ENCODE results near the gene ATXN7L3. TPM values are rescaled to one million over a fixed set of nuclear protein-coding genes. Genes with fewer than 3 reads are reported as not detected.

ATXN7L3 gene
- polyA plus RNA-seq, 3 donors = 8.5 to 60.9 (median 9.9) TPM

DNA sequence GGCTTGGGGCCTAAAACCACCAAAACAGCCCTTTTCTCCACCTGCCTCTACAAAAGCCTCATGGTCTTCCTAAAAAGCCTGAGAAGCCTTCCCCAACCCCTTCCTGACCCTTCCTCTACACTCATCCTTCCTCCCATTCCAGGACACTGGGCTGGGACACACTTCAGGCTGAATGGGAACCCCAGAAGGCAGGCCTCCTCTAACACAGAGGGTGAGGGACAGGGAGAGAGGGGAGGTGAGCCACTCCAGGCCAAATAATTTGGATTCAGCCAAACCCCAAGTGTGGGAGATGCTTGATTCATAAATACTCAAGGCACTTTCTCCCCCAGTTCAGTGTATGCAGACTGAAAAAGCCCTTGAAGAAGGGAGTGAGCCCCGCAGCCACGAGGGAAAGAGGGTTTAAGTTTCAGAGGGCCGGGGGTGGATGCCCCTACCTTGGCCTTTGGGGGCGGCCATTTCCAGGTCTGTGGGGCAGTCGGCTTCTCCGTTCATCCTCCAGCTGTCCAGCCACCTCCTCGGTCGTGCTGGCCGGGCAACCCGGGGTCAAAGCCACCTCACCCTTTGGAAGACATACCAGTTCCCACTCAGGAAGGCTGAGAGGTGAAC is 18.2 kb upstream of the ATXN7L3 start:
- Histone ChIP-seq H3K4me2 (replicated peaks; ENCODE audit: extremely low read depth, low read length, poor library complexity, severe bottlenecking) (peak overlapping the region; percentile 100), H3K4me3 (replicated peaks in 1 of 3; ENCODE audit: low read depth in 2 of 3, low read length in 3 of 3) (peak overlapping the region; percentile 22 to 90 (median 34)), H3K9me3 (replicated peaks in 1 of 2; ENCODE audit: control insufficient read depth in 1 of 2, insufficient read depth in 1 of 2, low read length in 2 of 2) (no peaks in the 10 kb centered on the region), H3K4me1 (ENCODE audit: control insufficient read depth in 1 of 2, insufficient read depth in 2 of 2, low read length in 2 of 2) (peaks cover 36 to 49% of the 10 kb centered on the region in 2 donors), H3K27me3 (ENCODE audit: control insufficient read depth in 2 of 2, insufficient read depth in 2 of 2, low read length in 2 of 2) (no peaks in the 10 kb centered on the region), H2AFZ (ENCODE audit: insufficient read depth, low read depth, low read length, poor library complexity, severe bottlenecking) (peak overlapping the region; percentile 46), H3K9ac (ENCODE audit: insufficient read depth, low read length, poor library complexity, severe bottlenecking) (peak overlapping the region; percentile 40), H4K20me1 (ENCODE audit: insufficient read depth, low read length) (peaks cover 51% of the 10 kb centered on the region), H3K79me2 (ENCODE audit: insufficient read depth, low read length) (peaks cover 55% of the 10 kb centered on the region), H3K36me3 (replicated peaks in 1 of 2; ENCODE audit: control insufficient read depth in 1 of 2, insufficient read depth in 2 of 2, low read length in 2 of 2) (peaks cover 29 to 39% of the 10 kb centered on the region in 2 donors), H3K27ac (ENCODE audit: low read depth in 1 of 2, low read length in 2 of 2) (peak overlapping the region; percentile 4 to 68)
- Mint-ChIP-seq H3K36me3 (peaks cover 43 to 44% of the 10 kb centered on the region in 2 donors), H3K27ac (peak overlapping the region in 6 of 7 donors; percentile 32 to 82 (median 70)), H3K9me3 (peaks cover 0 to 2% (median 0%) of the 10 kb centered on the region in 7 donors), H3K27me3 (ENCODE audit: low read depth in 3 of 3) (peaks cover 0 to 4% (median 2%) of the 10 kb centered on the region in 3 donors), H3K4me3 (peak overlapping the region; percentile 63 to 68), H3K4me1 (peaks cover 53% of the 10 kb centered on the region)
- WGBS (ENCODE audit: insufficient coverage) = 0% methylated on average over 4 of the region's 10 CpGs
- intact Hi-C loops (cut with micrococcal nuclease) = loop anchor here (2.0 to 5.0 kb wide), 3 partner anchors 59 to 127 kb away; partner anchors contain the start of genes SLC25A39 (in 2 of the 2) and GRN (in 1 of the 2)
- TF ChIP-seq, protein P1, sequence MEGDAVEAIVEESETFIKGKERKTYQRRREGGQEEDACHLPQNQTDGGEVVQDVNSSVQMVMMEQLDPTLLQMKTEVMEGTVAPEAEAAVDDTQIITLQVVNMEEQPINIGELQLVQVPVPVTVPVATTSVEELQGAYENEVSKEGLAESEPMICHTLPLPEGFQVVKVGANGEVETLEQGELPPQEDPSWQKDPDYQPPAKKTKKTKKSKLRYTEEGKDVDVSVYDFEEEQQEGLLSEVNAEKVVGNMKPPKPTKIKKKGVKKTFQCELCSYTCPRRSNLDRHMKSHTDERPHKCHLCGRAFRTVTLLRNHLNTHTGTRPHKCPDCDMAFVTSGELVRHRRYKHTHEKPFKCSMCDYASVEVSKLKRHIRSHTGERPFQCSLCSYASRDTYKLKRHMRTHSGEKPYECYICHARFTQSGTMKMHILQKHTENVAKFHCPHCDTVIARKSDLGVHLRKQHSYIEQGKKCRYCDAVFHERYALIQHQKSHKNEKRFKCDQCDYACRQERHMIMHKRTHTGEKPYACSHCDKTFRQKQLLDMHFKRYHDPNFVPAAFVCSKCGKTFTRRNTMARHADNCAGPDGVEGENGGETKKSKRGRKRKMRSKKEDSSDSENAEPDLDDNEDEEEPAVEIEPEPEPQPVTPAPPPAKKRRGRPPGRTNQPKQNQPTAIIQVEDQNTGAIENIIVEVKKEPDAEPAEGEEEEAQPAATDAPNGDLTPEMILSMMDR (IDR thresholded peaks at IDR 0.05) = no peak
- no peak for DNase-seq

DNA sequence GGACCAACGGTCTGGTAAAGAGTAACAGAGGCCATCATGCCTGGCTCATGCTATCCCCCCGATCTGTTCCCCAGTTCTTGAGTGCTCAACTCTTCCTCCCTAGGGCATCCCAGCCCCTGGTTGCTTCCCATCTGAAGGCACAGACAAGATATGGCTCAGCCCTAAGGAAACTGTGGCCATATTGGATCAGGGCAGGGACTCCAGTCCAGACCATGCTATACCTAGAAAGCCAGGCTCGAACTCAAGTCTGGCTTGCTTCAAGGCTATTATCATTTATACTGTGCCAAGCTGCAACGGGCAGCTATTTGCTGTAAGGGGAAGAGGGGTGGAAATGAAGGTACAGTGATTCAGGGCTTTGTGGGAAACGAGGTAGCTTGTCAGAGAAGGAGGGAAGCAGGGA is 17.0 kb upstream of the ATXN7L3 start:
- peak in 1 of 3 donors; percentile 26 for DNase-seq
- H4K20me1 ChIP-seq (ENCODE audit: insufficient read depth, low read length) = peaks cover 53% of the 10 kb centered on the region
- peaks cover 26 to 39% of the 10 kb centered on the region in 2 donors for H3K4me1 ChIP-seq (ENCODE audit: control insufficient read depth in 1 of 2, insufficient read depth in 2 of 2, low read length in 2 of 2)
- H3K4me3 Mint-ChIP-seq = no peak overlapping the region
- no peak overlapping the region for H3K27ac ChIP-seq (ENCODE audit: low read depth in 1 of 2, low read length in 2 of 2)
- intact Hi-C loops (cut with micrococcal nuclease) = loop anchor here in 1 of 2 donors (5.0 kb wide), 1 partner anchor 61 kb away; no protein-coding TSS in a partner anchor
- H3K27me3 ChIP-seq (ENCODE audit: control insufficient read depth in 2 of 2, insufficient read depth in 2 of 2, low read length in 2 of 2) = no peaks in the 10 kb centered on the region
- no peak overlapping the region for H3K9ac ChIP-seq (ENCODE audit: insufficient read depth, low read length, poor library complexity, severe bottlenecking)
- peak overlapping the region; percentile 22 for H3K4me2 ChIP-seq (replicated peaks; ENCODE audit: extremely low read depth, low read length, poor library complexity, severe bottlenecking)
- peaks cover 44 to 52% of the 10 kb centered on the region in 2 donors for H3K36me3 Mint-ChIP-seq
- peak overlapping the region in 5 of 7 donors; percentile 9 to 82 (median 17) for H3K27ac Mint-ChIP-seq
- peaks cover 29 to 47% of the 10 kb centered on the region in 2 donors for H3K36me3 ChIP-seq (replicated peaks in 1 of 2; ENCODE audit: control insufficient read depth in 1 of 2, insufficient read depth in 2 of 2, low read length in 2 of 2)
- 42% methylated on average over 5 of the region's 5 CpGs for WGBS (ENCODE audit: insufficient coverage)
- H3K4me1 Mint-ChIP-seq = peaks cover 45% of the 10 kb centered on the region
- H3K27me3 Mint-ChIP-seq (ENCODE audit: low read depth in 3 of 3) = peaks cover 0 to 2% (median 0%) of the 10 kb centered on the region in 3 donors
- no peak overlapping the region for H3K4me3 ChIP-seq (replicated peaks in 1 of 3; ENCODE audit: low read depth in 2 of 3, low read length in 3 of 3)
- H3K9me3 Mint-ChIP-seq = peaks cover 0 to 2% (median 0%) of the 10 kb centered on the region in 7 donors
- no peaks in the 10 kb centered on the region for H3K9me3 ChIP-seq (replicated peaks in 1 of 2; ENCODE audit: control insufficient read depth in 1 of 2, insufficient read depth in 1 of 2, low read length in 2 of 2)
- H3K79me2 ChIP-seq (ENCODE audit: insufficient read depth, low read length) = peaks cover 55% of the 10 kb centered on the region
- TF ChIP-seq, protein P1 (IDR thresholded peaks at IDR 0.05) = no peak
- H2AFZ ChIP-seq (ENCODE audit: insufficient read depth, low read depth, low read length, poor library complexity, severe bottlenecking) = no peak overlapping the region
